Keratinocyte (primary cell): ENCODE measurements around the gene ZNF106. TPM values are rescaled to one million over a fixed set of nuclear protein-coding genes. Genes with fewer than 3 reads are reported as not detected.

Experiments used
- DNase-seq: peaks from one replicate; pipeline ENCODE4 v3.0.0-alpha.2; 2011; ENCODE audit warnings: low read depth, missing footprints, low spot score
- FAIRE-seq: peaks from 2 replicates; lab custom pipeline; 2011; peaks lifted over from hg19 to GRCh38; lab: Jason Lieb, UNC
- H2AFZ ChIP-seq: 2 replicates; pipeline ENCODE4 v1.6.0; 2012; ENCODE audit warnings: low read length, control low read depth, inconsistent platforms; ENCODE audit not compliant: control insufficient read depth
- H3K27ac ChIP-seq: 2 replicates; pipeline ENCODE4 v1.5.1; 2011; ENCODE audit warnings: low read length; ENCODE audit not compliant: control insufficient read depth, insufficient read depth
- H3K27me3 ChIP-seq: 3 replicates; pipeline ENCODE4 v1.6.0; 2011; ENCODE audit warnings: low read length; ENCODE audit not compliant: control insufficient read depth, insufficient read depth; ENCODE audit errors: extremely low read depth
- H3K36me3 ChIP-seq, 2 experiments: 2 replicates in 1 of 2; 3 replicates in 1 of 2; pipeline ENCODE4 v1.5.1; 2011; ENCODE audit warnings: low read length in 2 of 2, mild to moderate bottlenecking in 1 of 2; ENCODE audit not compliant: control insufficient read depth in 2 of 2, insufficient read depth in 2 of 2; ENCODE audit errors: extremely low read depth in 1 of 2
- H3K4me1 ChIP-seq: 3 replicates; pipeline ENCODE4 v1.5.1; 2011; ENCODE audit warnings: low read length; ENCODE audit not compliant: control insufficient read depth, insufficient read depth; ENCODE audit errors: extremely low read depth
- H3K4me2 ChIP-seq: 3 replicates; pipeline ENCODE4 v1.6.0; 2011; ENCODE audit warnings: low read depth, low read length; ENCODE audit not compliant: control insufficient read depth, insufficient read depth; ENCODE audit errors: extremely low read depth
- H3K4me3 ChIP-seq, 3 experiments: fragments of 200-600 bp in 1 of 3; sonication (generic) in 1 of 3; 2 replicates in 2 of 3; 3 replicates in 1 of 3; pipeline ENCODE4 v1.5.1; 2011 to 2016; ENCODE audit warnings: low read length in 3 of 3, mild to moderate bottlenecking in 3 of 3, control low read depth in 2 of 3, inconsistent platforms in 1 of 3, low read depth in 1 of 3, mixed read lengths in 1 of 3, mixed run types in 1 of 3, moderate library complexity in 1 of 3; ENCODE audit not compliant: control insufficient read depth in 2 of 3, insufficient read depth in 2 of 3; ENCODE audit errors: extremely low read depth in 1 of 3
- H3K79me2 ChIP-seq: 2 replicates; pipeline ENCODE4 v1.6.0; 2012; ENCODE audit warnings: low read length; ENCODE audit not compliant: control insufficient read depth, insufficient read depth
- H3K9ac ChIP-seq: 3 replicates; pipeline ENCODE4 v1.6.0; 2011; ENCODE audit warnings: low read length; ENCODE audit not compliant: control insufficient read depth, insufficient read depth; ENCODE audit errors: extremely low read depth
- H3K9me1 ChIP-seq: 3 replicates; pipeline ENCODE4 v1.6.0; 2011; ENCODE audit warnings: low read length; ENCODE audit not compliant: control insufficient read depth, insufficient read depth; ENCODE audit errors: extremely low read depth
- H3K9me3 ChIP-seq: 2 replicates; pipeline ENCODE4 v1.5.1; 2012; ENCODE audit warnings: low read depth, low read length; ENCODE audit not compliant: control insufficient read depth
- H4K20me1 ChIP-seq: 3 replicates; pipeline ENCODE4 v1.6.0; 2011; ENCODE audit warnings: low read length; ENCODE audit not compliant: control insufficient read depth, insufficient read depth; ENCODE audit errors: extremely low read depth
- CTCF ChIP-seq, 3 experiments: IDR thresholded peaks in 1 of 3; conservative IDR thresholded peaks in 1 of 3; optimal IDR thresholded peaks in 1 of 3; 2 replicates in 2 of 3; 3 replicates in 1 of 3; pipeline versions ENCODE3 to v1.5.1; 2011; ENCODE audit warnings: low read length in 3 of 3, mild to moderate bottlenecking in 3 of 3, moderate library complexity in 2 of 3, control low read depth in 1 of 3, inconsistent platforms in 1 of 3; ENCODE audit not compliant: insufficient read depth in 2 of 3; ENCODE audit errors: extremely low read depth in 1 of 3
- EZH2 ChIP-seq: IDR thresholded peaks from one replicate; pipeline ENCODE4 v1.6.1; 2012; ENCODE audit warnings: inconsistent platforms, mild to moderate bottlenecking, low read length, moderate library complexity
- dilution Hi-C: fragments of 300-500 bp; cut with MboI; formaldehyde crosslinking; loops from one replicate; pipeline ENCODE4 v1.7.0; 2020; ENCODE audit warnings: low sequenced_read_pairs; ENCODE audit not compliant: extremely low pct_ligation_motif_present
- polyA minus RNA-seq, 3 experiments: library from RNA; depleted of rRNA, polyadenylated mRNA; stranded (reverse); fragments of >200 nt; gene quantifications; 1 replicate in 1 of 3; 2 replicates in 1 of 3; 3 replicates in 1 of 3; pipeline ENCODE4 v1.2.3, GENCODE V29; 2011
- polyA plus RNA-seq, 5 experiments: library from polyadenylated mRNA; depleted of rRNA in 3 of 5; stranded (reverse) in 3 of 5; stranded (forward) in 1 of 5; unstranded in 1 of 5; fragments of >200 nt; gene quantifications; 1 replicate in 1 of 5; 2 replicates in 3 of 5; 3 replicates in 1 of 5; pipeline versions ENCODE4 v1.2.1 to v1.2.3, GENCODE V29; 2011 to 2012; ENCODE audit warnings: missing spikeins in 2 of 5, low read depth in 1 of 5, low replicate concordance in 1 of 5

Gene ZNF106
- polyA plus RNA-seq = 13.0 to 24.6 TPM (median 17.8 TPM) in 3 replicates
- polyA plus RNA-seq (2011; ENCODE audit: low read depth) = 37.0 TPM
- polyA plus RNA-seq (2011; cell fraction: cytosol; rRNA removed) = 11.3 and 17.2 TPM in 2 replicates
- polyA plus RNA-seq (2011; cell fraction: nucleus; rRNA removed) = 19.3 and 27.1 TPM in 2 replicates
- 9.7 and 20.3 TPM in 2 replicates for polyA plus RNA-seq (2012; ENCODE audit: low replicate concordance)
- polyA minus RNA-seq = 35.1 to 95.5 TPM (median 38.4 TPM) in 3 replicates
- 23.2 TPM for polyA minus RNA-seq (2011; cell fraction: cytosol; rRNA and poly(A)+ RNA removed)
- polyA minus RNA-seq (2011; cell fraction: nucleus; rRNA and poly(A)+ RNA removed) = 37.1 and 67.1 TPM in 2 replicates

- Histone ChIP-seq H3K9me3 (no peaks in the 10 kb centered on the region), H3K79me2 (peaks cover 50% of the 10 kb centered on the region), H3K27me3 (no peaks in the 10 kb centered on the region), H3K9ac (peak within 1 kb of the TSS; percentile 92), H4K20me1 (no peaks in the 10 kb centered on the region), H2AFZ (peak within 1 kb of the TSS; percentile 88), H3K9me1 (no peaks in the 10 kb centered on the region), H3K4me2 (peak within 1 kb of the TSS; percentile 83), H3K36me3 (no peaks in the 10 kb centered on the region), H3K27ac (peak within 1 kb of the TSS; percentile 97), H3K4me3 (peak within 1 kb of the TSS; percentile 73 to 88 (median 81)), H3K4me1 (peaks cover 33% of the 10 kb centered on the region)
- FAIRE-seq (no peak), DNase-seq (peak; percentile 58)
- dilution Hi-C loops = no loop called here
- TF ChIP-seq CTCF (optimal IDR thresholded peaks at IDR 0.05 in 1 of 3, IDR thresholded peaks at IDR 0.05 in 1 of 3, conservative IDR thresholded peaks at IDR 0.05 in 1 of 3; ENCODE audit: extremely low read depth in 1 of 3, insufficient read depth in 2 of 3, low read length in 3 of 3) (no peak), EZH2 (no peak)
Observed at GRCh38 chr15:42490671-42491538, at the start of gene ZNF106. Gene ZNF106, minus strand, starts transcription at chr15:42491141. Its CDS starts 18,852 bp downstream, at chr15:42472289.

GRCh38 chr15:42533246-42533645 is 42.3 kb upstream of the ZNF106 start:
- Histone ChIP-seq H3K9me1 (no peaks in the 10 kb centered on the region), H2AFZ (no peak overlapping the region), H3K27ac (no peak overlapping the region), H3K9me3 (no peaks in the 10 kb centered on the region), H3K27me3 (no peaks in the 10 kb centered on the region), H4K20me1 (no peaks in the 10 kb centered on the region), H3K4me2 (no peak overlapping the region), H3K79me2 (no peaks in the 10 kb centered on the region), H3K9ac (no peak overlapping the region), H3K4me3 (no peak overlapping the region), H3K4me1 (no peaks in the 10 kb centered on the region), H3K36me3 (peaks cover 11% of the 10 kb centered on the region in 2 experiments)
- dilution Hi-C loops = no loop called here
- TF ChIP-seq EZH2 (no peak), CTCF (optimal IDR thresholded peaks at IDR 0.05 in 1 of 3, IDR thresholded peaks at IDR 0.05 in 1 of 3, conservative IDR thresholded peaks at IDR 0.05 in 1 of 3; ENCODE audit: extremely low read depth in 1 of 3, insufficient read depth in 2 of 3, low read length in 3 of 3) (no peak)
- DNase-seq = no peak
- FAIRE-seq = no peak
